BJ (cell line): ENCODE measurements around the gene CPEB1. TPM values are rescaled to one million over a fixed set of nuclear protein-coding genes. Genes with fewer than 3 reads are reported as not detected.

ENCODE experiments used
- CTCF ChIA-PET: fragments of 350-600 bp; formaldehyde crosslinking; extraction: SDS; loops from one replicate; lab custom pipeline; 2021; ENCODE audit warnings: antibody characterized with exemption, inconsistent platforms; lab: Yijun Ruan, JAX
- POLR2A ChIA-PET: fragments of 300-600 bp; sonication (Branson Sonifier 250); formaldehyde crosslinking; extraction: SDS; loops from one replicate; lab custom pipeline; 2021; ENCODE audit warnings: antibody characterized with exemption; lab: Charles Lee
- DNase-seq: peaks from one replicate; pipeline ENCODE4 v3.0.0-alpha.2; 2011; ENCODE audit warnings: low read depth
- H3K27me3 ChIP-seq: 2 replicates; pipeline ENCODE4 v1.6.0; 2011; ENCODE audit warnings: low read length; ENCODE audit not compliant: control insufficient read depth, insufficient read depth
- H3K36me3 ChIP-seq: 2 replicates; pipeline ENCODE4 v1.5.1; 2011; ENCODE audit warnings: low read length; ENCODE audit not compliant: control insufficient read depth, insufficient read depth
- H3K4me3 ChIP-seq: 2 replicates; pipeline ENCODE4 v1.5.1; 2011; ENCODE audit warnings: low read depth, mild to moderate bottlenecking, control low read depth, low read length
- polyA plus RNA-seq: library from polyadenylated mRNA; depleted of rRNA; stranded (reverse); fragments of >200 nt; gene quantifications from 2 replicates; pipeline ENCODE4 v1.2.3, GENCODE V29; 2011
- TF ChIP-seq, protein P1 (sequence below): IDR thresholded peaks from 2 replicates; pipeline ENCODE4 v1.5.1; 2011; ENCODE audit warnings: low read depth, mild to moderate bottlenecking, control low read depth, inconsistent platforms, low read length, moderate library complexity; ENCODE audit not compliant: insufficient read depth

The CPEB1 gene
- polyA plus RNA-seq, 1 experiment = 4.1 TPM

DNA sequence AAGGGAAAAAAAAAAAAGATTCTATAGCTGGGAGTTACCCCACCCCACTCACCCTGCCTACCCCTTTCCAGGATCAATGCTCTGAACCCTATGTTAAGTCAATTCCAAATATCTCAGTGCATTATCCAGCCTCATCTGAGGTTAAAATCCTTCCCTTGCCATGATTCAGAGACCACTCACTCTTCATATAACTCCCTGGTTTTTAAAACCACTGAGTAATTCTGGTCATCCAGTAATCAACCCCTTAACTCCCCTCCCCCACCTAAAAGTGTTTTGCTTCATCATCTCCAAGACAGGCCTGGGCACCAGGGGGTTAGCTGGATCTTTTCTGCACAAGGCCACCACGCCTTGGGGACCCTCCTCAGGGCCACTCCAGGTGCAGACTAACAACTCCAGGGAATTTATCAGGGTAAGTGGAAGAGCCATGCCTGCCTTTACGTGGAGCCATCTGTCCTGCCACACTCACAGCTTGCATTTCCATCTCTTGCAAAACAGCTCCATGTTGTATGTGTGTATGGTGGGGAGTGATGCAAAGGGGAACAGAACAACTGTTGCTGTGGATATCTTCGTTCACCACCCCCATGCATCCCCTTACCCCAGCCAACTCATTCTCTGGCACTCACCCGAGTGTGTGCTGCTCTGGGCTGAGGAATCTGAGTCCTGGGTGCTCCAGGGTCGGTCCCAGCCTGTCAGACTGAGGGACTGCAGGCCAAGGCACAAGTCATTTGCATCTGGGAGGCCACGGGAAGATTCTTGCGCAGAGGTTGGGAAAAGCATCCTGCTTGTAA is 76.2 kb downstream of the CPEB1 start:
- CTCF ChIA-PET = interaction anchor here (2.0 kb wide), 1 partner anchor 10 kb away, joined by 5 read pairs; no protein-coding TSS in a partner anchor
- TF ChIP-seq, protein P1, sequence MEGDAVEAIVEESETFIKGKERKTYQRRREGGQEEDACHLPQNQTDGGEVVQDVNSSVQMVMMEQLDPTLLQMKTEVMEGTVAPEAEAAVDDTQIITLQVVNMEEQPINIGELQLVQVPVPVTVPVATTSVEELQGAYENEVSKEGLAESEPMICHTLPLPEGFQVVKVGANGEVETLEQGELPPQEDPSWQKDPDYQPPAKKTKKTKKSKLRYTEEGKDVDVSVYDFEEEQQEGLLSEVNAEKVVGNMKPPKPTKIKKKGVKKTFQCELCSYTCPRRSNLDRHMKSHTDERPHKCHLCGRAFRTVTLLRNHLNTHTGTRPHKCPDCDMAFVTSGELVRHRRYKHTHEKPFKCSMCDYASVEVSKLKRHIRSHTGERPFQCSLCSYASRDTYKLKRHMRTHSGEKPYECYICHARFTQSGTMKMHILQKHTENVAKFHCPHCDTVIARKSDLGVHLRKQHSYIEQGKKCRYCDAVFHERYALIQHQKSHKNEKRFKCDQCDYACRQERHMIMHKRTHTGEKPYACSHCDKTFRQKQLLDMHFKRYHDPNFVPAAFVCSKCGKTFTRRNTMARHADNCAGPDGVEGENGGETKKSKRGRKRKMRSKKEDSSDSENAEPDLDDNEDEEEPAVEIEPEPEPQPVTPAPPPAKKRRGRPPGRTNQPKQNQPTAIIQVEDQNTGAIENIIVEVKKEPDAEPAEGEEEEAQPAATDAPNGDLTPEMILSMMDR = no peak
- Histone ChIP-seq H3K36me3 (no peaks in the 10 kb centered on the region), H3K27me3 (no peaks in the 10 kb centered on the region), H3K4me3 (no peak overlapping the region)
- DNase-seq = no peak
- POLR2A ChIA-PET = interaction anchor here (0.5 to 0.6 kb wide), 3 partner anchors 9 to 465 kb away, joined by 6 to 7 read pairs (median 6); no protein-coding TSS in a partner anchor

DNA sequence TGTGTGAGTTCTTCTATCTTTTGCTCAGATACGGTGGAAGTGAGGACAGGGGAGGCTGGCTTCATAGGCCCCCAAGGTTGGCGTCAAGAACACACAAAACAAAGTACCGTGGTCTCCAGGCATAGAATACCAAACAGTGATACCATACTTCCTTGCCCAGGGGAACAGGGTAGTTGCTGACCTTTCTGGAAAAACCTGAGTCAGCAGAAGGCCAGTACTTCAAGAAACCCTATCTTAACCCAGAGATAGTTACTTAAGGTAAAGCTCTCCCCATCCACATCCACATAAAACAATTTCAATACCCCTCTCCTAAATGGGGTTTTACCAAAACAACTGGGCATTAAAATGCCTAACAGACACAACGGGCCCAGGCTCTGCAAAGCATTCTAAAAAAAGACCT is 77.3 kb downstream of the CPEB1 start:
- CTCF ChIA-PET = no interaction called here

DNA sequence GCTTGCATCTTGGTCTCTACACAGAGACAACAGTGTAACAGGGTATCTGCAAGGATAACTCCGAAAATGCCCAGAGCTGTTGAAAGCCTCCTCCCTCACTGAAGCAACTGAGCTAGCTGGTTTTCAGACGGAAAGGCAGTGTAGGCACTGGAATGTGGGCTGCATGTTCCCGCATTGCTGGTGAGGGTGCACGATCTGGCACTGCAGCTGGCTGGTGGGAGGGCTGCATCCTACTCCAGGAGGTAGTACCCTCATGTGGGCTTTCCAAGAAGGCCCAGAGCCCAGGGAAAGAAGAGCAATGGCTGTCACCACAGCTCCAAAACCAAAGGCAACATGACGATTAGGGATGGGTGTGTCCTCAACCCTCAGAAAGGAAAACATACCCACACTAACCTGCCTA is 78.2 kb downstream of the CPEB1 start:
- CTCF ChIA-PET = interaction anchor here (0.7 kb wide), 1 partner anchor 21 kb away, joined by 3 read pairs; no protein-coding TSS in a partner anchor
- DNase-seq = no peak
- Histone ChIP-seq H3K4me3 (no peak overlapping the region), H3K36me3 (no peaks in the 10 kb centered on the region), H3K27me3 (no peaks in the 10 kb centered on the region)
- POLR2A ChIA-PET = no interaction called here
- TF ChIP-seq, protein P1 = no peak

More for the DNA sequence above, 77.3 kb downstream of the CPEB1 start:
- Histone ChIP-seq H3K27me3 (no peaks in the 10 kb centered on the region), H3K36me3 (no peaks in the 10 kb centered on the region), H3K4me3 (no peak overlapping the region)
- TF ChIP-seq, protein P1 = no peak
- no peak for DNase-seq
- POLR2A ChIA-PET = no interaction called here

DNA sequence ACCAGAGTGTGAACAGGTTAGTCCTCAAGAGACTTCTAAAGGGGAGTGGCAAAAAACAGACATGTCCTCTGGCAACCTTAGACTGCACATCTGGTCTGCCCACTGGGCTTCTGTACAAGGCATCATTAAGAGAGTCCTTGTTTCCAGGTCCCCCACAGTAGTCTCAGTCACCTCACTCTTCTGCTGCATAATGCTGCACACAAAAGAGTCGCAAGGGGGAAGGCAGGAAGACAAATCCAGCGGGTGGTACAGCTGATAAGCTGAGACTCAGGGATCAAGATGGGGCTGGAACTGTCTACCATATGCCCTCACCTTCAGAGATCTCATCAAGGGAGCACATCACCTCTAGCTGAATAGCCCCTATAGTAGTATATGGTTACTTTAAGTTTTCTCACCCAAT is 79.5 kb downstream of the CPEB1 start:
- no peaks in the 10 kb centered on the region for H3K36me3 ChIP-seq
- TF ChIP-seq, protein P1 = no peak
- H3K4me3 ChIP-seq = no peak overlapping the region
- DNase-seq = no peak
- no peaks in the 10 kb centered on the region for H3K27me3 ChIP-seq
- ChIA-PET CTCF (no interaction called here), POLR2A (no interaction called here)

DNA sequence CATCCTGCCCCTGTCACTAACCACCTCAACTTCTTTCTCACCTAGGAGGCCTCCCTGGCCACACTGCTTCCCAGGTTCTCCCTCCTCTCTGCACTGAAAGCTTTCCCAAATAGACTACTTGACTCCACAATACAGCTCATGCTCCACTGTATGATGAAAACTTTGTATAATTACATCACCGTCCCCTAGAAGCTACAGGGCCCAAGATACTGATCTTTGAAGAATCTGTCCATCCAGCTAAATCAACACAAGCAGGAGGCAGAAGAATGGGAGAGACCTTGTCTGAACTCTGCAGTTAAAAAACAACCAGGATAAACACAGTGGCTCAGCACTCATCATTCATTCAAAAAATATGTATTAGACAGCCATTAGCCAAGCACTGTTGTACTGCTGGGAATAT is 80.5 kb downstream of the CPEB1 start:
- Histone ChIP-seq H3K36me3 (no peaks in the 10 kb centered on the region), H3K27me3 (no peaks in the 10 kb centered on the region), H3K4me3 (no peak overlapping the region)
- DNase-seq = no peak
- ChIA-PET POLR2A (no interaction called here), CTCF (no interaction called here)
- TF ChIP-seq, protein P1 = no peak
